Measurements from ENCODE around the gene CENPA.

- TF ChIP-seq POLR2A (IDR thresholded peaks at IDR 0.05) = no peak
- TF ChIP-seq CTCF (IDR thresholded peaks at IDR 0.05) = no peak
These were observed 26.0 kb upstream of the CENPA start for GRCh38 chr2:26759845-26760244.
